H1 (cell line): ENCODE data around the gene DOC2A. TPM values are rescaled to one million over a fixed set of nuclear protein-coding genes. Genes with fewer than 3 reads are reported as not detected.

Source experiments
- CTCF ChIA-PET: fragments of 300-600 bp; sonication (Branson Sonifier 250); formaldehyde crosslinking; loops from one replicate; lab custom pipeline; 2021; ENCODE audit not compliant: partially characterized antibody; lab: Charles Lee
- POLR2A ChIA-PET: fragments of 300-600 bp; sonication (Branson Sonifier 250); formaldehyde crosslinking; loops from one replicate; lab custom pipeline; 2021; ENCODE audit warnings: inconsistent platforms; ENCODE audit not compliant: partially characterized antibody; lab: Charles Lee
- DNase-seq, 2 experiments: peaks; one replicate each; pipeline versions ENCODE4 v3.0.0 to v3.0.0-alpha.2; 2010 to 2022; ENCODE audit warnings: low spot score in 2 of 2, low read depth in 1 of 2, mixed read lengths in 1 of 2
- FAIRE-seq: peaks from 2 replicates; lab custom pipeline; 2011; peaks lifted over from hg19 to GRCh38; lab: Jason Lieb, UNC
- H2AFZ ChIP-seq: 2 replicates; pipeline ENCODE4 v1.8.1; 2012; ENCODE audit warnings: low read length, inconsistent platforms
- H2AK5ac ChIP-seq: 2 replicates; pipeline ENCODE4 v1.6.1; 2013; ENCODE audit warnings: low read depth, low read length
- H2BK120ac ChIP-seq: replicated peaks from 2 replicates; pipeline ENCODE3; 2013; ENCODE audit warnings: low read depth, low read length, inconsistent platforms
- H2BK12ac ChIP-seq: 2 replicates; pipeline ENCODE4 v1.6.1; 2013; ENCODE audit warnings: low read depth, low read length
- H2BK15ac ChIP-seq: 2 replicates; pipeline ENCODE4 v1.6.1; 2013; ENCODE audit warnings: low read length
- H2BK20ac ChIP-seq: 2 replicates; pipeline ENCODE4 v1.6.1; 2013; ENCODE audit warnings: low read length
- H2BK5ac ChIP-seq: 2 replicates; pipeline ENCODE4 v1.6.1; 2013; ENCODE audit warnings: low read depth, low read length
- H3K14ac ChIP-seq: 2 replicates; pipeline ENCODE4 v1.6.1; 2013; ENCODE audit warnings: inconsistent platforms; ENCODE audit not compliant: insufficient read length
- H3K18ac ChIP-seq: 2 replicates; pipeline ENCODE4 v1.6.1; 2013; ENCODE audit warnings: low read length; ENCODE audit errors: extremely low read depth
- H3K23ac ChIP-seq: 2 replicates; pipeline ENCODE4 v1.6.1; 2013; ENCODE audit warnings: inconsistent platforms; ENCODE audit not compliant: insufficient read length
- H3K23me2 ChIP-seq: 2 replicates; pipeline ENCODE4 v1.6.1; 2013; ENCODE audit warnings: low read depth, low read length
- H3K27ac ChIP-seq: 2 replicates; pipeline ENCODE4 v1.6.1; 2011; ENCODE audit warnings: low read depth, low read length, inconsistent platforms
- H3K27me3 ChIP-seq, 4 experiments: replicated peaks in 1 of 4; 1 replicate in 1 of 4; 2 replicates in 3 of 4; pipeline versions ENCODE4 v1.6.1 to v1.8.1; 2011 to 2013; ENCODE audit warnings: low read length in 3 of 4, mild to moderate bottlenecking in 3 of 4, inconsistent platforms in 2 of 4, mixed read lengths in 2 of 4, moderate library complexity in 1 of 4; ENCODE audit not compliant: control insufficient read depth in 3 of 4, insufficient read depth in 3 of 4; ENCODE audit errors: extremely low read depth in 1 of 4
- H3K36me3 ChIP-seq, 4 experiments: 2 replicates each; pipeline versions ENCODE4 v1.6.1 to v1.8.1; 2011 to 2013; ENCODE audit warnings: mild to moderate bottlenecking in 4 of 4, low read length in 3 of 4, moderate library complexity in 2 of 4, control low read depth in 1 of 4, inconsistent platforms in 1 of 4; ENCODE audit not compliant: insufficient read depth in 4 of 4, control insufficient read depth in 2 of 4
- H3K4ac ChIP-seq: replicated peaks from 2 replicates; pipeline ENCODE3; 2013; ENCODE audit warnings: low read length, low read depth, mixed read lengths, inconsistent platforms; ENCODE audit not compliant: insufficient read length
- H3K4me1 ChIP-seq, 4 experiments: replicated peaks in 1 of 4; 1 replicate in 1 of 4; 2 replicates in 3 of 4; pipeline versions ENCODE4 v1.6.1 to v1.8.1; 2011 to 2013; ENCODE audit warnings: low read length in 3 of 4, inconsistent platforms in 2 of 4, mixed read lengths in 1 of 4; ENCODE audit not compliant: insufficient read depth in 4 of 4, control insufficient read depth in 3 of 4
- H3K4me2 ChIP-seq, 2 experiments: 2 replicates each; pipeline versions ENCODE4 v1.6.1 to v1.8.1; 2011 to 2013; ENCODE audit warnings: low read depth in 2 of 2, low read length in 2 of 2, control low read depth in 1 of 2, inconsistent platforms in 1 of 2, mild to moderate bottlenecking in 1 of 2; ENCODE audit not compliant: insufficient read depth in 1 of 2
- H3K4me3 ChIP-seq, 4 experiments: fragments of 200-600, 300-600 bp in 1 of 4; sonication (generic), shearing (Covaris generic), sonication (Bioruptor Twin) in 1 of 4; 2 replicates each; pipeline versions ENCODE4 v1.5.1 to v1.8.1; 2011 to 2016; ENCODE audit warnings: low read length in 4 of 4, low read depth in 3 of 4, control low read depth in 2 of 4, inconsistent platforms in 2 of 4, mild to moderate bottlenecking in 2 of 4, mixed read lengths in 1 of 4, moderate library complexity in 1 of 4; ENCODE audit not compliant: insufficient read depth in 2 of 4; ENCODE audit errors: extremely low read depth in 1 of 4
- H3K56ac ChIP-seq: replicated peaks from 2 replicates; pipeline ENCODE3; 2013; ENCODE audit warnings: low read depth, mild to moderate bottlenecking, mixed read lengths, low read length, inconsistent platforms; ENCODE audit not compliant: insufficient read length
- H3K79me1 ChIP-seq: 2 replicates; pipeline ENCODE4 v1.6.1; 2013; ENCODE audit warnings: low read depth, low read length, control low read depth
- H3K79me2 ChIP-seq, 2 experiments: 2 replicates each; pipeline versions ENCODE4 v1.6.1 to v1.8.1; 2012 to 2013; ENCODE audit warnings: low read length in 2 of 2, mild to moderate bottlenecking in 2 of 2, inconsistent platforms in 1 of 2; ENCODE audit not compliant: insufficient read depth in 2 of 2, control insufficient read depth in 1 of 2
- H3K9ac ChIP-seq, 4 experiments: replicated peaks in 1 of 4; 1 replicate in 1 of 4; 2 replicates in 3 of 4; pipeline versions ENCODE4 v1.6.1 to v1.8.1; 2011 to 2013; ENCODE audit warnings: low read depth in 3 of 4, low read length in 3 of 4, control low read depth in 2 of 4, mild to moderate bottlenecking in 2 of 4, moderate library complexity in 2 of 4, inconsistent platforms in 1 of 4; ENCODE audit errors: extremely low read depth in 1 of 4
- H3K9me3 ChIP-seq, 2 experiments: 2 replicates each; pipeline versions ENCODE4 v1.6.1 to v1.8.1; 2012 to 2013; ENCODE audit warnings: mild to moderate bottlenecking in 2 of 2, moderate library complexity in 2 of 2, control low read depth in 1 of 2, inconsistent platforms in 1 of 2, low read depth in 1 of 2, low read length in 1 of 2, mixed read lengths in 1 of 2; ENCODE audit not compliant: insufficient read depth in 2 of 2
- H4K20me1 ChIP-seq, 2 experiments: replicated peaks in 1 of 2; 2 replicates each; pipeline versions ENCODE3 to v1.8.1; 2011 to 2013; ENCODE audit warnings: inconsistent platforms in 2 of 2, low read length in 2 of 2, mild to moderate bottlenecking in 1 of 2; ENCODE audit not compliant: insufficient read depth in 2 of 2, control insufficient read depth in 1 of 2
- H4K5ac ChIP-seq: 2 replicates; pipeline ENCODE4 v1.6.1; 2013; ENCODE audit warnings: low read length, low read depth, mixed read lengths, inconsistent platforms; ENCODE audit not compliant: insufficient read length
- H4K8ac ChIP-seq: 2 replicates; pipeline ENCODE4 v1.8.0; 2013; ENCODE audit warnings: mild to moderate bottlenecking, moderate library complexity, low read length, inconsistent platforms; ENCODE audit not compliant: insufficient read depth; ENCODE audit errors: extremely low read depth
- H4K91ac ChIP-seq: replicated peaks from 2 replicates; pipeline ENCODE3; 2013; ENCODE audit warnings: low read length, mixed read lengths, inconsistent platforms; ENCODE audit not compliant: insufficient read length
- ASH2L ChIP-seq: fragments of 200-600, 300-600 bp; sonication (generic); IDR thresholded peaks from one replicate; pipeline ENCODE4 v1.7.1; 2017; ENCODE audit warnings: low read length
- CREB1 ChIP-seq: IDR thresholded peaks from 2 replicates; pipeline ENCODE4 v1.6.1; 2012; ENCODE audit warnings: inconsistent platforms
- KDM4A ChIP-seq: IDR thresholded peaks from one replicate; pipeline ENCODE4 v1.7.1; 2012; ENCODE audit warnings: low read depth, mild to moderate bottlenecking, moderate library complexity, low read length, inconsistent platforms; ENCODE audit not compliant: severe bottlenecking
- POLR2AphosphoS5 ChIP-seq: IDR thresholded peaks from 2 replicates; pipeline ENCODE4 v1.6.1; 2011; ENCODE audit warnings: low read depth, low read length
- RAD21 ChIP-seq, 2 experiments: IDR thresholded peaks in 1 of 2; conservative IDR thresholded peaks in 1 of 2; 2 replicates each; pipeline ENCODE4 v1.6.1; 2011; ENCODE audit warnings: low read depth in 2 of 2, low read length in 2 of 2, improper control_type of control experiment in 1 of 2, inconsistent platforms in 1 of 2, mild to moderate bottlenecking in 1 of 2, moderate library complexity in 1 of 2
- RFX5 ChIP-seq: IDR thresholded peaks from 2 replicates; pipeline ENCODE4 v1.6.1; 2011; ENCODE audit warnings: low read depth, low read length, improper control_type of control experiment, borderline replicate concordance
- RXRA ChIP-seq: IDR thresholded peaks from 2 replicates; pipeline ENCODE4 v1.6.1; 2011; ENCODE audit warnings: low read depth, mild to moderate bottlenecking, low read length, moderate library complexity; ENCODE audit not compliant: insufficient read depth
- ZNF274 ChIP-seq: IDR thresholded peaks from 2 replicates; pipeline ENCODE4 v1.7.0; 2012; ENCODE audit warnings: low read length, borderline replicate concordance; ENCODE audit errors: extremely low read depth
- WGBS, 2 experiments: shearing (Covaris generic) in 1 of 2; methylation state at CpG; one replicate each; pipeline versions ENCODE4 v1.1.6 to v1.1.7; 2013 to 2015; ENCODE audit warnings: low lambda C conversion rate in 2 of 2, mixed read lengths in 2 of 2, inconsistent platforms in 1 of 2, low coverage in 1 of 2, missing lambda C conversion rate in 1 of 2; ENCODE audit not compliant: insufficient replicate concordance in 2 of 2, insufficient coverage in 1 of 2, insufficient read length in 1 of 2; ENCODE audit errors: extremely low coverage in 1 of 2, missing lambda C conversion rate in 1 of 2; 5-methylcytosine and 5-hydroxymethylcytosine counted together
- polyA plus RNA-seq, 7 experiments: library from polyadenylated mRNA; depleted of rRNA in 3 of 7; stranded (reverse) in 5 of 7; unstranded in 2 of 7; fragments of >200 nt in 5 of 7; fragments of 200-250 nt in 2 of 7; gene quantifications; 1 replicate in 5 of 7; 2 replicates in 1 of 7; 4 replicates in 1 of 7; pipeline versions ENCODE4 v1.2.1 to v1.2.3, GENCODE V29; 2011 to 2013; ENCODE audit warnings: missing spikeins in 2 of 7, mixed read lengths in 2 of 7
- total RNA-seq: library from RNA; stranded (reverse); fragmentation: NEBNext Ultra II Directional; extraction: Animal tissue kit (Norgen Biotek cat#: 25700); gene quantifications from 2 replicates; pipeline ENCODE4 v1.2.1, GENCODE V29; 2021
- TF ChIP-seq, protein P1 (sequence below), 3 experiments: IDR thresholded peaks; 1 replicate in 2 of 3; 2 replicates in 1 of 3; pipeline versions ENCODE4 v1.5.1 to v1.6.1; 2011; ENCODE audit warnings: low read length in 3 of 3, mild to moderate bottlenecking in 3 of 3, inconsistent platforms in 2 of 3, low read depth in 1 of 3, moderate library complexity in 1 of 3; ENCODE audit not compliant: insufficient read depth in 1 of 3; ENCODE audit errors: control extremely low read depth in 1 of 3

DOC2A gene
- total and polyA plus RNA-seq, 2 of the 8 experiments (the other 6 are each of a cell fraction or from before 2014, with no cell fraction given), result 13.9 to 20.7 TPM

DNA sequence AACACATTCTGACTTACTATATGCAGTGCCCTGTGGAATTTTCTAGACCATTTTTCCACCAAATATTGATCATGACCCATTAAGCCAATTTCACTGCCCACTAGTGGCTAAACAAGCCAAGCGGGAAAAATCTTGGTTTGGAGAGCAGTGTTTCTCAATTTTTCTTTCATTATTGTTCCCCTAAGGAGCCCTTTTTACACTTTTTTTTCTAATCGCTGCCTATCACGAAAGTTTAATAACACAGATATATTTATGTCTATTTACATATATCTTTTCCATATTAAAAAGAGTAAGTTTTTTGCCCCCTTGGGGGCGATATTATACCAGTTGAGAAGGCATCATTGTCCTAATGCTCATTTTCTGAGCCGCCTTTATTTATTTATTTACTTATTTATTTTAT is 31.0 kb upstream of the DOC2A start:
- POLR2A ChIA-PET, result no interaction called here
- Histone ChIP-seq H3K79me1 (peaks cover 3% of the 10 kb centered on the region; the same call in 1 of the 2 replicates), H3K4me3 (no peak overlapping the region), H2BK12ac (no peak overlapping the region), H3K79me2 (no peaks in the 10 kb centered on the region), H4K20me1 (peaks cover 0 to 5% of the 10 kb centered on the region in 2 experiments), H2BK20ac (no peak overlapping the region), H4K5ac (no peak overlapping the region), H4K91ac (no peak overlapping the region), H3K4ac (no peak overlapping the region), H3K4me2 (no peak overlapping the region), H3K14ac (no peak overlapping the region), H3K23me2 (peaks cover 6% of the 10 kb centered on the region; the same call in 1 of the 2 replicates), H2BK120ac (no peak overlapping the region), H3K56ac (no peak overlapping the region), H3K23ac (no peak overlapping the region), H2BK5ac (no peak overlapping the region), H3K36me3 (no peaks in the 10 kb centered on the region), H4K8ac (no peak overlapping the region), H3K9ac (no peak overlapping the region), H3K27ac (no peak overlapping the region), H3K18ac (no peak overlapping the region), H3K9me3 (no peaks in the 10 kb centered on the region), H2AK5ac (no peak overlapping the region), H3K27me3 (peaks cover 0 to 6% (median 1%) of the 10 kb centered on the region in 4 experiments; a peak in 3 of 7 replicates), H2BK15ac (no peak overlapping the region), H2AFZ (no peak overlapping the region), H3K4me1 (no peaks in the 10 kb centered on the region)
- 49% methylated on average over 5 of the region's 5 CpGs; no CpG with 5 or more reads in 1 of the 2 experiments for WGBS, 2 experiments
- FAIRE-seq (no peak), DNase-seq (no peak)
- CTCF ChIA-PET, result interaction anchor here (0.5 to 3.7 kb wide), 12 partner anchors 10 to 193 kb away, joined by 3 to 25 read pairs (median 3); partner anchors contain the start of genes TBX6 and TLCD3B
- TF ChIP-seq RXRA (no peak), RFX5 (no peak), CREB1 (no peak), RAD21 (IDR thresholded peaks at IDR 0.05 in 1 of 2, conservative IDR thresholded peaks at IDR 0.05 in 1 of 2; ENCODE audit: low read depth in 2 of 2, low read length in 2 of 2) (peak; percentile 10 to 36; a peak in 2 of 4 replicates), KDM4A (no peak), ASH2L (no peak), ZNF274 (no peak), POLR2AphosphoS5 (no peak)
- TF ChIP-seq, protein P1, sequence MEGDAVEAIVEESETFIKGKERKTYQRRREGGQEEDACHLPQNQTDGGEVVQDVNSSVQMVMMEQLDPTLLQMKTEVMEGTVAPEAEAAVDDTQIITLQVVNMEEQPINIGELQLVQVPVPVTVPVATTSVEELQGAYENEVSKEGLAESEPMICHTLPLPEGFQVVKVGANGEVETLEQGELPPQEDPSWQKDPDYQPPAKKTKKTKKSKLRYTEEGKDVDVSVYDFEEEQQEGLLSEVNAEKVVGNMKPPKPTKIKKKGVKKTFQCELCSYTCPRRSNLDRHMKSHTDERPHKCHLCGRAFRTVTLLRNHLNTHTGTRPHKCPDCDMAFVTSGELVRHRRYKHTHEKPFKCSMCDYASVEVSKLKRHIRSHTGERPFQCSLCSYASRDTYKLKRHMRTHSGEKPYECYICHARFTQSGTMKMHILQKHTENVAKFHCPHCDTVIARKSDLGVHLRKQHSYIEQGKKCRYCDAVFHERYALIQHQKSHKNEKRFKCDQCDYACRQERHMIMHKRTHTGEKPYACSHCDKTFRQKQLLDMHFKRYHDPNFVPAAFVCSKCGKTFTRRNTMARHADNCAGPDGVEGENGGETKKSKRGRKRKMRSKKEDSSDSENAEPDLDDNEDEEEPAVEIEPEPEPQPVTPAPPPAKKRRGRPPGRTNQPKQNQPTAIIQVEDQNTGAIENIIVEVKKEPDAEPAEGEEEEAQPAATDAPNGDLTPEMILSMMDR (IDR thresholded peaks at IDR 0.05; ENCODE audit: control extremely low read depth in 1 of 3, insufficient read depth in 1 of 3, low read depth in 1 of 3, low read length in 3 of 3), result peak in 2 of 3 experiments; percentile 1 to 41; a peak in 2 of 4 replicates
